SK-MEL-5 (cell line): ENCODE measurements around the gene ZNF804B. TPM values are rescaled to one million over a fixed set of nuclear protein-coding genes. Genes with fewer than 3 reads are reported as not detected.
A peak's percentile ranks its signal among the peaks of the same experiment; 100 is the strongest.

Experiments
- DNase-seq: peaks from one replicate; pipeline ENCODE4 v3.0.0-alpha.2; 2016; ENCODE audit warnings: low read depth, low spot score
- in situ Hi-C: cut with HindIII; loops from 2 replicates; pipeline ENCODE4 v1.10.0; 2016; ENCODE audit warnings: low sequenced_read_pairs, high pct_unique_total_duplicates, low pct_unique_long_range_greater_than_20kb
- polyA plus RNA-seq, 2 experiments: library from polyadenylated mRNA; depleted of rRNA; stranded (reverse); fragments of >200 nt; gene quantifications; 2 replicates each; pipeline ENCODE4 v1.2.3, GENCODE V29; 2015
- total RNA-seq: library from RNA; depleted of rRNA; stranded (reverse); fragments of >200 nt; shearing (Covaris generic); gene quantifications from 2 replicates; pipeline ENCODE4 v1.2.3, GENCODE V29; 2014; rRNA removed

ZNF804B gene
- not detected in 2 replicates for total RNA-seq
- polyA plus RNA-seq (2015; cell fraction: cytosol; rRNA removed): not detected in 2 replicates
- not detected in 2 replicates for polyA plus RNA-seq (2015; cell fraction: nucleus; rRNA removed)

GRCh38 chr7:88759230-88760135 is at the start of gene ZNF804B:
ZNF804B (plus strand) TSS chr7:88759700; CDS start chr7:88759977, 277 bp downstream.
- in situ Hi-C loops: no loop called here
- DNase-seq: no peak

GRCh38 chr7:88735920-88736319 is 23.6 kb upstream of the ZNF804B start:
- in situ Hi-C loops: no loop called here
- no peak for DNase-seq

- DNase-seq: no peak
- in situ Hi-C loops: no loop called here
These were observed 21.9 kb upstream of the ZNF804B start for GRCh38 chr7:88737632-88738031.

- no peak for DNase-seq
- in situ Hi-C loops: no loop called here
These were observed 13.4 kb upstream of the ZNF804B start for GRCh38 chr7:88746126-88746525.

GRCh38 chr7:88756802-88757201 is 2.7 kb upstream of the ZNF804B start:
- DNase-seq: no peak
- in situ Hi-C loops: no loop called here

- DNase-seq: no peak
- in situ Hi-C loops: no loop called here
These were observed 2.1 kb upstream of the ZNF804B start for GRCh38 chr7:88757371-88757770.

- in situ Hi-C loops: no loop called here
- no peak for DNase-seq
These were observed 895 bp upstream of the ZNF804B start for GRCh38 chr7:88758381-88759229.

- in situ Hi-C loops: no loop called here
- no peak for DNase-seq
These were observed 626 bp downstream of the ZNF804B start for GRCh38 chr7:88760136-88760515.

GRCh38 chr7:88761779-88762178 is 2.3 kb downstream of the ZNF804B start:
- in situ Hi-C loops: no loop called here
- DNase-seq: no peak

GRCh38 chr7:88771417-88771816 is 11.9 kb downstream of the ZNF804B start:
- in situ Hi-C loops: loop anchor here (10.0 kb wide), 1 partner anchor 1283 kb away; no protein-coding TSS in a partner anchor
- no peak for DNase-seq

GRCh38 chr7:88772776-88773175 is 13.3 kb downstream of the ZNF804B start:
- no peak for DNase-seq
- in situ Hi-C loops: loop anchor here (10.0 kb wide), 1 partner anchor 1282 kb away; no protein-coding TSS in a partner anchor

- DNase-seq: no peak
- in situ Hi-C loops: loop anchor here (10.0 kb wide), 1 partner anchor 1279 kb away; no protein-coding TSS in a partner anchor
These were observed 16.3 kb downstream of the ZNF804B start for GRCh38 chr7:88775838-88776237.

GRCh38 chr7:88787777-88788176 is 28.3 kb downstream of the ZNF804B start:
- in situ Hi-C loops: no loop called here
- no peak for DNase-seq

GRCh38 chr7:88789480-88790064 is 30.1 kb downstream of the ZNF804B start:
- peak; percentile 59 for DNase-seq
- in situ Hi-C loops: no loop called here

GRCh38 chr7:88791891-88792290 is 32.4 kb downstream of the ZNF804B start:
- in situ Hi-C loops: no loop called here
- no peak for DNase-seq

GRCh38 chr7:88792361-88792760 is 32.9 kb downstream of the ZNF804B start:
- in situ Hi-C loops: no loop called here

GRCh38 chr7:88795553-88795952 is 36.1 kb downstream of the ZNF804B start, which contains the start of gene TEX47:
TEX47 (minus strand) TSS chr7:88795737; CDS start chr7:88794942, 795 bp downstream.
- in situ Hi-C loops: no loop called here
- DNase-seq: no peak

More at GRCh38 chr7:88792361-88792760, 32.9 kb downstream of the ZNF804B start:
- DNase-seq: no peak

GRCh38 chr7:88801046-88801445 is 41.5 kb downstream of the ZNF804B start:
- no peak for DNase-seq
- in situ Hi-C loops: no loop called here
